Measurements from ENCODE around the gene MISP. TPM values are rescaled to one million over a fixed set of nuclear protein-coding genes. Genes with fewer than 3 reads are reported as not detected.

MISP gene
- total and polyA plus RNA-seq, 2 of the 8 experiments (the other 6 are each of a cell fraction or from before 2014, with no cell fraction given) = 0.43 to 0.45 TPM

DNA sequence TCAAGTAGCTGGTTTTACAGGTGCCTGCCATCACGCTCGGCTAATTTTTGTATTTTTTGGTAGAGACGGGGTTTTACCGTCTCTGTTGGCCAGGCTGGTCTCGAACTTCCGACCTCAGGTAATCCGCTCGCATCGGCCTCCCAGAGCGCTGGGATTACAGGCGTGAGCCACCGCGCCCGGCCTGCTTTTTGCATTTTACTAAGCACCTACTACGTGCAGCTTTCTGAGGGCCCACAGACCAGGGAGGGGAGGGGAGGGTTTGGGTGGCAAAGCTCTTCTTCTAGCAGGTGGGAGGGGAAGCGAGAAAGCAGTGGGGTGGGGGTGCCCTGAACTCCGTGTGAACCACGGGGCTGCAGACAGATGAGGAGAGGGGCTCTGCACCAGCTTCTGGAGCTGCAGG, 27.2 kb upstream of the MISP start:
- POLR2A ChIA-PET (ENCODE audit: partially characterized antibody) = interaction anchor here (1.6 kb wide), 1 partner anchor 43 kb away, joined by 3 read pairs; no protein-coding TSS in a partner anchor

More for the DNA sequence above, 27.2 kb upstream of the MISP start:
- Histone ChIP-seq H3K56ac (replicated peaks; ENCODE audit: insufficient read length, low read depth, low read length) (no peak overlapping the region), H3K4me2 (ENCODE audit: insufficient read depth in 1 of 2, low read depth in 2 of 2, low read length in 2 of 2) (no peak overlapping the region), H4K8ac (ENCODE audit: extremely low read depth, insufficient read depth, low read length) (no peak overlapping the region), H4K91ac (replicated peaks; ENCODE audit: insufficient read length, low read length) (no peak overlapping the region), H3K4me1 (replicated peaks in 1 of 4; ENCODE audit: control insufficient read depth in 3 of 4, insufficient read depth in 4 of 4, low read length in 3 of 4) (peaks cover 0 to 3% (median 1%) of the 10 kb centered on the region in 4 experiments; a peak in 4 of 7 replicates), H3K9ac (replicated peaks in 1 of 4; ENCODE audit: extremely low read depth in 1 of 4, low read depth in 3 of 4, low read length in 3 of 4) (no peak overlapping the region), H3K14ac (ENCODE audit: insufficient read length) (no peak overlapping the region), H3K36me3 (ENCODE audit: control insufficient read depth in 2 of 4, insufficient read depth in 4 of 4, low read length in 3 of 4) (no peaks in the 10 kb centered on the region; a peak in 1 of 8 replicates), H3K4ac (replicated peaks; ENCODE audit: insufficient read length, low read depth, low read length) (no peak overlapping the region), H3K79me1 (ENCODE audit: low read depth, low read length) (no peaks in the 10 kb centered on the region; the same call in 1 of the 2 replicates), H2BK15ac (ENCODE audit: low read length) (no peak overlapping the region), H4K5ac (ENCODE audit: insufficient read length, low read depth, low read length) (no peak overlapping the region), H3K23me2 (ENCODE audit: low read depth, low read length) (no peaks in the 10 kb centered on the region), H2BK5ac (ENCODE audit: low read depth, low read length) (no peak overlapping the region), H3K9me3 (ENCODE audit: insufficient read depth in 2 of 2, low read depth in 1 of 2, low read length in 1 of 2) (no peaks in the 10 kb centered on the region), H2BK20ac (ENCODE audit: low read length) (no peak overlapping the region), H2BK12ac (ENCODE audit: low read depth, low read length) (no peak overlapping the region), H3K18ac (ENCODE audit: extremely low read depth, low read length) (no peak overlapping the region), H4K20me1 (replicated peaks in 1 of 2; ENCODE audit: control insufficient read depth in 1 of 2, insufficient read depth in 2 of 2, low read length in 2 of 2) (no peaks in the 10 kb centered on the region), H2AFZ (ENCODE audit: low read length) (no peak overlapping the region), H2BK120ac (replicated peaks; ENCODE audit: low read depth, low read length) (no peak overlapping the region), H3K27ac (ENCODE audit: low read depth, low read length) (no peak overlapping the region), H2AK5ac (ENCODE audit: low read depth, low read length) (no peak overlapping the region), H3K79me2 (ENCODE audit: control insufficient read depth in 1 of 2, insufficient read depth in 2 of 2, low read length in 2 of 2) (no peaks in the 10 kb centered on the region), H3K27me3 (replicated peaks in 1 of 4; ENCODE audit: control insufficient read depth in 3 of 4, extremely low read depth in 1 of 4, insufficient read depth in 3 of 4, low read length in 3 of 4) (no peaks in the 10 kb centered on the region), H3K4me3 (ENCODE audit: extremely low read depth in 1 of 4, insufficient read depth in 2 of 4, low read depth in 3 of 4, low read length in 4 of 4) (no peak overlapping the region), H3K23ac (ENCODE audit: insufficient read length) (no peak overlapping the region)
- WGBS, 2 experiments (ENCODE audit: extremely low coverage in 1 of 2, insufficient coverage in 1 of 2, insufficient read length in 1 of 2, insufficient replicate concordance in 2 of 2, low coverage in 1 of 2, low lambda C conversion rate in 2 of 2, missing lambda C conversion rate in 1 of 2) = 91% methylated on average over 16 of the region's 18 CpGs; no CpG with 5 or more reads in 1 of the 2 experiments
- FAIRE-seq = no peak
- CTCF ChIA-PET (ENCODE audit: partially characterized antibody) = interaction anchor here (1.4 to 1.7 kb wide), 3 partner anchors 13 to 15 kb away, joined by 4 to 6 read pairs (median 4); partner anchors contain the start of gene PALM
- no peak for DNase-seq (ENCODE audit: low read depth in 1 of 2, low spot score in 2 of 2)
- no peak for TF ChIP-seq MAFK (IDR thresholded peaks at IDR 0.05; ENCODE audit: low read depth, low read length)
- TF ChIP-seq CBX5 (IDR thresholded peaks at IDR 0.05; ENCODE audit: low read depth, low read length) = no peak
- no peak for TF ChIP-seq RBBP5 (IDR thresholded peaks at IDR 0.05; ENCODE audit: borderline replicate concordance, low read depth, low read length)
